Left lung (tissue), 10 donors: ENCODE measurements around the gene HYI. TPM values are rescaled to one million over a fixed set of nuclear protein-coding genes. Genes with fewer than 3 reads are reported as not detected.

ENCODE experiments used
- ATAC-seq: fragments of 200-7000 bp; cut with Tn5 transposase; one replicate; pipeline ENCODE4 v1.9.1; 2020; ENCODE audit warnings: moderate library complexity
- DNase-seq, 4 donors: peaks; one replicate each; pipeline ENCODE4 v3.0.0-alpha.2; 2013 to 2020
- H3K27ac ChIP-seq, 2 donors: fragments of 200-600 bp; sonication (generic) in 1 of 2; one replicate each; pipeline versions ENCODE4 v1.5.0 to v1.8.0; 2020 to 2021
- H3K27me3 ChIP-seq, 2 donors: fragments of 200-600 bp; sonication (generic) in 1 of 2; one replicate each; pipeline versions ENCODE4 v1.5.0 to v1.8.0; 2020 to 2021
- H3K36me3 ChIP-seq, 2 donors: fragments of 200-600 bp; sonication (generic) in 1 of 2; one replicate each; pipeline versions ENCODE4 v1.5.0 to v1.8.0; 2020 to 2021
- H3K4me1 ChIP-seq, 2 donors: fragments of 200-600 bp; one replicate each; pipeline ENCODE4 v1.8.0; 2021
- H3K4me3 ChIP-seq, 2 donors: fragments of 200-600 bp; sonication (generic) in 1 of 2; one replicate each; pipeline versions ENCODE4 v1.5.0 to v1.8.0; 2020 to 2021; ENCODE audit warnings: mild to moderate bottlenecking in 1 of 2
- H3K9me3 ChIP-seq, 2 donors: fragments of 200-600 bp; sonication (generic) in 1 of 2; one replicate each; pipeline versions ENCODE4 v1.5.0 to v1.8.0; 2020 to 2021
- CTCF ChIP-seq, 2 donors: fragments of 200-600 bp; sonication (generic) in 1 of 2; IDR thresholded peaks; one replicate each; pipeline versions ENCODE4 v1.5.0 to v1.8.0; 2021; ENCODE audit warnings: antibody characterized with exemption in 2 of 2
- intact Hi-C, 2 donors: fragments of 100-400 bp; cut with DNase I; formaldehyde crosslinking; loops; one replicate each; pipeline versions ENCODE4 v1.11.2 to v1.14.2; 2022
- polyA plus RNA-seq, 6 donors: library from polyadenylated mRNA; unstranded; fragments of 120-200 nt; gene quantifications; one replicate each; pipeline ENCODE4 v1.2.1, GENCODE V29; 2013; ENCODE audit not compliant: insufficient read length in 6 of 6
- total RNA-seq, 2 donors: library from RNA; stranded (reverse); fragmentation: NEBNext Ultra II Directional; extraction: Animal tissue kit (Norgen Biotek cat#: 25700); gene quantifications; one replicate each; pipeline ENCODE4 v1.2.1, GENCODE V29; 2021
- donor health status: DM: no; HTN: yes; CAD: no.
- donor health status: DM: no; HTN: no; CAD: no.

HYI gene
- total and polyA plus RNA-seq, 8 donors = 42.5 to 60.2 (median 48.9) TPM

- Histone ChIP-seq H3K36me3 (peaks cover 0 to 97% of the 10 kb centered on the region in 2 donors), H3K27me3 (no peaks in the 10 kb centered on the region), H3K4me3 (no peak overlapping the region), H3K27ac (no peak overlapping the region), H3K4me1 (no peaks in the 10 kb centered on the region), H3K9me3 (no peaks in the 10 kb centered on the region)
- TF ChIP-seq CTCF (IDR thresholded peaks at IDR 0.05) = no peak
- intact Hi-C loops = no loop called here
- ATAC-seq (no peak), DNase-seq (no peak)
Observed at GRCh38 chr1:43441166-43441893, 12.4 kb downstream of the HYI start.

GRCh38 chr1:43440358-43440757, 13.4 kb downstream of the HYI start:
- Histone ChIP-seq H3K4me1 (no peaks in the 10 kb centered on the region), H3K9me3 (no peaks in the 10 kb centered on the region), H3K27ac (no peak overlapping the region), H3K27me3 (no peaks in the 10 kb centered on the region), H3K36me3 (peaks cover 0 to 97% of the 10 kb centered on the region in 2 donors), H3K4me3 (no peak overlapping the region)
- intact Hi-C loops = no loop called here
- no peak for ATAC-seq
- no peak for TF ChIP-seq CTCF (IDR thresholded peaks at IDR 0.05)
- DNase-seq = no peak

GRCh38 chr1:43439781-43440180, 13.9 kb downstream of the HYI start:
- Histone ChIP-seq H3K36me3 (peaks cover 0 to 97% of the 10 kb centered on the region in 2 donors), H3K4me1 (no peaks in the 10 kb centered on the region), H3K27ac (no peak overlapping the region), H3K9me3 (no peaks in the 10 kb centered on the region), H3K4me3 (no peak overlapping the region), H3K27me3 (no peaks in the 10 kb centered on the region)
- no peak for TF ChIP-seq CTCF (IDR thresholded peaks at IDR 0.05)
- no peak for DNase-seq
- no peak for ATAC-seq
- intact Hi-C loops = no loop called here

- Histone ChIP-seq H3K36me3 (peaks cover 0 to 97% of the 10 kb centered on the region in 2 donors), H3K4me1 (no peaks in the 10 kb centered on the region), H3K9me3 (no peaks in the 10 kb centered on the region), H3K4me3 (no peak overlapping the region), H3K27me3 (no peaks in the 10 kb centered on the region), H3K27ac (no peak overlapping the region)
- ATAC-seq (no peak), DNase-seq (no peak)
- intact Hi-C loops = no loop called here
- TF ChIP-seq CTCF (IDR thresholded peaks at IDR 0.05) = no peak
Observed at GRCh38 chr1:43438953-43439581, 14.7 kb downstream of the HYI start.

- peaks cover 0 to 97% of the 10 kb centered on the region in 2 donors for H3K36me3 ChIP-seq
- no peaks in the 10 kb centered on the region for H3K4me1 ChIP-seq
- DNase-seq (no peak), ATAC-seq (no peak)
- H3K27ac ChIP-seq = no peak overlapping the region
- intact Hi-C loops = no loop called here
- no peak overlapping the region for H3K4me3 ChIP-seq
- TF ChIP-seq CTCF (IDR thresholded peaks at IDR 0.05) = no peak
- no peaks in the 10 kb centered on the region for H3K27me3 ChIP-seq
- H3K9me3 ChIP-seq = no peaks in the 10 kb centered on the region
Observed at GRCh38 chr1:43438576-43438952, 15.2 kb downstream of the HYI start.
